SU-DHL-6 (cell line): ENCODE measurements around the gene CDH23.

Source experiments
- H2AFZ ChIP-seq: fragments of 200-600 bp; sonication (generic); 2 replicates; pipeline ENCODE4 v1.6.1; 2014; ENCODE audit warnings: low read depth, mild to moderate bottlenecking, moderate library complexity, mixed read lengths, antibody characterized with exemption, low read length; ENCODE audit not compliant: severe bottlenecking
- H3F3A ChIP-seq: fragments of 200-600 bp; shearing (Covaris generic); 2 replicates; pipeline ENCODE4 v1.6.0; 2016; ENCODE audit warnings: antibody characterized with exemption, mild to moderate bottlenecking; ENCODE audit not compliant: insufficient read depth
- H3K27ac ChIP-seq: fragments of 200-600 bp; sonication (generic); 2 replicates; pipeline ENCODE4 v1.5.1; 2016; ENCODE audit warnings: low read depth, mild to moderate bottlenecking, low read length, moderate library complexity, mixed read lengths
- H3K27me3 ChIP-seq: fragments of 200-600 bp; sonication (generic), shearing (Covaris generic); 2 replicates; pipeline ENCODE4 v1.6.0; 2014; ENCODE audit warnings: mild to moderate bottlenecking, low read length
- H3K36me3 ChIP-seq: fragments of 200-600 bp; sonication (generic); 2 replicates; pipeline ENCODE4 v1.6.1; 2014; ENCODE audit warnings: mild to moderate bottlenecking, low read length, mixed read lengths
- H3K4me2 ChIP-seq: fragments of 300-600, 200-600 bp; shearing (Covaris generic), sonication (generic); 2 replicates; pipeline ENCODE4 v1.6.0; 2014; ENCODE audit warnings: low read length, low read depth, mild to moderate bottlenecking; ENCODE audit not compliant: poor library complexity, severe bottlenecking
- H3K4me3 ChIP-seq: fragments of 200-600 bp; sonication (generic); 2 replicates; pipeline ENCODE4 v1.5.1; 2014; ENCODE audit warnings: antibody characterized with exemption, low read length, mild to moderate bottlenecking, mixed read lengths; ENCODE audit not compliant: insufficient read depth, poor library complexity, severe bottlenecking
- H3K79me2 ChIP-seq: fragments of 200-600 bp; sonication (generic); 2 replicates; pipeline ENCODE4 v1.6.1; 2014; ENCODE audit warnings: mild to moderate bottlenecking, low read length, moderate library complexity; ENCODE audit not compliant: insufficient read depth
- H3K9ac ChIP-seq: fragments of 200-600 bp; sonication (generic); 2 replicates; pipeline ENCODE4 v1.7.0; 2014; ENCODE audit warnings: mild to moderate bottlenecking, low read length
- H3K9me2 ChIP-seq: fragments of 200-600 bp; sonication (generic); replicated peaks from 2 replicates; pipeline ENCODE4 v1.6.1; 2014; ENCODE audit warnings: low read length; ENCODE audit not compliant: insufficient read depth
- H3K9me3 ChIP-seq: fragments of 200-600 bp; sonication (generic); 2 replicates; pipeline ENCODE4 v1.6.1; 2014; ENCODE audit warnings: low read length, mixed read lengths; ENCODE audit not compliant: insufficient read depth
- H4K20me1 ChIP-seq: fragments of 200-600 bp; sonication (generic); 2 replicates; pipeline ENCODE4 v1.6.1; 2014; ENCODE audit warnings: low read depth, mild to moderate bottlenecking, antibody characterized with exemption, low read length, moderate library complexity, mixed read lengths
- CTCF ChIP-seq: fragments of 200-600 bp; sonication (generic); IDR thresholded peaks from one replicate; pipeline ENCODE4 v1.5.1; 2017; ENCODE audit warnings: antibody characterized with exemption, mild to moderate bottlenecking, low read length, moderate library complexity; ENCODE audit not compliant: insufficient read depth, poor library complexity, severe bottlenecking
- EZH2phosphoT487 ChIP-seq: fragments of 200-600 bp; sonication (generic), shearing (Covaris generic); conservative IDR thresholded peaks from 2 replicates; pipeline ENCODE4 v1.6.1; 2018; ENCODE audit warnings: mild to moderate bottlenecking, antibody characterized with exemption, low read length, moderate library complexity, mixed read lengths

Gene CDH23

GRCh38 chr10:71463111-71463510, 66.4 kb downstream of the CDH23 start:
- Histone ChIP-seq H3F3A (no peaks in the 10 kb centered on the region), H3K27me3 (no peaks in the 10 kb centered on the region), H4K20me1 (no peaks in the 10 kb centered on the region), H3K4me2 (no peak overlapping the region), H3K9me2 (no peaks in the 10 kb centered on the region), H3K79me2 (no peaks in the 10 kb centered on the region), H3K9me3 (no peaks in the 10 kb centered on the region), H3K36me3 (no peaks in the 10 kb centered on the region), H2AFZ (no peak overlapping the region), H3K4me3 (no peak overlapping the region), H3K9ac (no peak overlapping the region), H3K27ac (no peak overlapping the region)
- no peak for TF ChIP-seq EZH2phosphoT487
- TF ChIP-seq CTCF: no peak

GRCh38 chr10:71465551-71466252, 69.0 kb downstream of the CDH23 start:
- H3K27ac ChIP-seq: no peak overlapping the region
- no peak overlapping the region for H3K4me3 ChIP-seq
- TF ChIP-seq CTCF (no peak), EZH2phosphoT487 (no peak)
- no peaks in the 10 kb centered on the region for H3K9me3 ChIP-seq
- H3K36me3 ChIP-seq: no peaks in the 10 kb centered on the region
- H3K9ac ChIP-seq: no peak overlapping the region
- no peak overlapping the region for H3K4me2 ChIP-seq
- no peaks in the 10 kb centered on the region for H3F3A ChIP-seq
- H3K9me2 ChIP-seq: no peaks in the 10 kb centered on the region
- no peaks in the 10 kb centered on the region for H3K79me2 ChIP-seq
- no peaks in the 10 kb centered on the region for H4K20me1 ChIP-seq
- H2AFZ ChIP-seq: no peak overlapping the region
- no peaks in the 10 kb centered on the region for H3K27me3 ChIP-seq

- Histone ChIP-seq H3K4me2 (no peak overlapping the region), H3F3A (no peaks in the 10 kb centered on the region), H4K20me1 (no peaks in the 10 kb centered on the region), H2AFZ (no peak overlapping the region), H3K9me3 (no peaks in the 10 kb centered on the region), H3K9me2 (no peaks in the 10 kb centered on the region), H3K9ac (no peak overlapping the region), H3K79me2 (no peaks in the 10 kb centered on the region), H3K36me3 (no peaks in the 10 kb centered on the region), H3K4me3 (no peak overlapping the region), H3K27ac (no peak overlapping the region), H3K27me3 (no peaks in the 10 kb centered on the region)
- no peak for TF ChIP-seq EZH2phosphoT487
- TF ChIP-seq CTCF: no peak
These were observed 69.6 kb downstream of the CDH23 start for GRCh38 chr10:71466330-71466729.
